Stimulated activated CD8-positive, alpha-beta memory T cell treated with anti-CD3 and anti-CD28 coated beads, Interleukin-4, amount 100 ng/mL, for 4 hours (primary cell): ENCODE results near the gene CCM2.
A peak's percentile ranks its signal among the peaks of the same experiment; 100 is the strongest.
"Not testable (repeated sequence)": the region's sequence is repeated elsewhere in the genome, so short reads cannot be mapped to it uniquely, and the experiment has no call there.

Experiments used
- DNase-seq, 2 donors: peaks; one replicate each; pipeline ENCODE4 v3.0.0-alpha.2; 2020; ENCODE audit warnings: low read depth in 2 of 2, low spot score in 1 of 2

The CCM2 gene

DNA sequence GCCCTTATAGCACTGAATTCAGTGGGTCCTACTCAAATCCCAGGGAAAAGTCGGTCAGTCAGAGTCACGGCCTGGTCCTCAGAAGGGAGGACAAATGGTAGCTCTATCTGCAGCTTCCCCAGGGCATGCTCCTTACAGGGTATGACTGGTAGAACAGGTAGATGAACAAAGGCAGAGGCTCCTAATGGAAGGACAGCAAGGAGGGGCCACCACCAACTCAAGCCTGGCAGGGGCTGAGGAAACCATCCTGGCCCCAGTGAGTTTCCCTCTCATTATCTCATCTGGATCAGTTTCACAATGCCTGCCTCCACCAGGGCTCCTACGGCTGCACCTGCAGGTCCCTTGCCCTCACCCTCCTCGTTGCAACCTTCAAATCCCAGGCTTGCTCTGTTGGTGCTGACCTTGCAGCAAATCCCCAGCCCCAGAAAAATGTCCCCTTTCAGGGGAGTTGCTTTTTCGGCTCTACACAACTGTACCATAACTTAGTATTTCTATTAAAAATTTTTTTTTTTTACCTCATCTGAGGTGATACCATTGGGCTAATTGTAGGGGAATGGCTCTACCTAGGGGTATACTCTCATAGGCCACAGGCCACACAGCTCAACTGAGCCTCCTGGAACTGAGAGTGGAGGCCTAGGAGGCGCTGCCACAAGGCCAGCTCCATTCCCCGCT is 18.8 kb upstream of the CCM2 start:
- DNase-seq: no peak

GRCh38 chr7:44982535-44982923 is 17.5 kb upstream of the CCM2 start:
- no peak for DNase-seq

DNA sequence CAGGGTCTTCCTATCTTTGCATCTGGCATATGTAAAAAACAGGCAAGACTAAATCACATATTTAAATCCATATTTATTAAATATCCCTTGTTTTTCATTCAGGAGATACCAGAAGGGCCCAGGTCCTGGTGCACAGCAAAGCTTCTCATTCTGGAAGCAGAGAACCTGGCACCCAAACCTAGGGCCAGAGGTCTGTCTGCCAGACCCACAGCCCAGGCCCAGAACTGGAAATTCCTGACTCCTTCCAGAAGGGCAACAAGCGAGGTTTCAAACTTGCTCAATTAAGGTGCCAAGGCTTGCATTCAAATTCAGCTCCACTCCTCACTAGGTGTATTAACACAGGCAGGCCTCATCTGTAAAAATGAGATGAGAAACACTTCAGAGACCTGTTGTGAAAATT is 17.0 kb upstream of the CCM2 start:
- no peak for DNase-seq

DNA sequence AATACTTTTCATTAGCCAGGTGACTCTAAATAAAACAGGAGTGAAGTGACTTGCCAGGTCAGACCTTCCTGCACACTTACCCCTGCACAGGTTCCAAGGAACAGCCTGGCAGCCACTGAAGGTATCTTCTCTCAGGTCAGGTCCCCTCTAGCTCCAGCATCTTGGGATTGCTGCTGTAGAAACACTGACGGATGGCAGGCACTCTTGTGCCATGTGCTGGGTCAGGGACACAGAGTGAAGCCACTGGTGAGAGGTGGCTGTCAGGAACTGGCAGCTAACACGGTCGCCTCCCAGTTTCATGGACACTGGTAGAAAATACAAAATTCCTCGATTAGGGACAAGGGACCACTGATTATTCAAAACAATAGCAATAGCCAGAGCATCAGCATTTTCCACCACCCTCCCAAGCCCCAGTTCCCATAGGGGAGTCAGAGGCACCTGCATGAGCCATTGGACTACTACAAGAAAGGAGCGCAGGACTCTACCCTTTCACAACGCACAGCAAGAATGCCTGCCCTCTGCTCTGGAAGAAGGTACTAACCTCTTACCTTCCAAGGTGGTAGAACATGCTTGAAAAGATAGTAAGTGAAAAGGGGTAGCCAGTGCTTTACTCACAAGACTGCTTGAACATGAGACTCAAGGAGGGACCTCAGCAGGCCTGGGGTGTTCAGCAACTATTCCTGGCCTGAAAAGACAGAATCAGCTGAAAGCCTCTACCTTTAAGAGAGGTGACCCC is 16.1 kb upstream of the CCM2 start:
- DNase-seq: no peak

- no peak for DNase-seq
These were observed 15.6 kb upstream of the CCM2 start for GRCh38 chr7:44984478-44984758.

- no peak for DNase-seq
These were observed 14.8 kb upstream of the CCM2 start for GRCh38 chr7:44985033-44985695.

DNA sequence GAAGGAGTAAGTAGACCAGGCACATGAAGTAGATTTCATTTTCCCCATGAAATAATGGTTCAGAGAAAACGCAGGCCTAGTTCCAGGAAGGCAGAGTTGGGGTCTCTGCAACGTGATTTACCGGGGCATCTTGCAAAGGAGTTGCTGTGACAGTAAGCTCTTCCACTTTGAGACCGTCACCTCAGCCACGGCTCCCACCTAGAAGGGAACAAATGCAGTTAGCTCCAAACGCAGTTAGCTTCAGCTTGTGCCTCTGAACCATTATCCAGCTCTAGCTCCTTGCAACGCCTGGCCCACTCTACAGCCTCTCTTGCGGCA is 14.1 kb upstream of the CCM2 start:
- DNase-seq: no peak

GRCh38 chr7:44986218-44987053 is 13.6 kb upstream of the CCM2 start:
- peak; percentile 90 to 95 for DNase-seq

GRCh38 chr7:44987457-44987856 is 12.5 kb upstream of the CCM2 start:
- no peak for DNase-seq

- no peak for DNase-seq
These were observed 12.0 kb upstream of the CCM2 start for GRCh38 chr7:44987996-44988395.

DNA sequence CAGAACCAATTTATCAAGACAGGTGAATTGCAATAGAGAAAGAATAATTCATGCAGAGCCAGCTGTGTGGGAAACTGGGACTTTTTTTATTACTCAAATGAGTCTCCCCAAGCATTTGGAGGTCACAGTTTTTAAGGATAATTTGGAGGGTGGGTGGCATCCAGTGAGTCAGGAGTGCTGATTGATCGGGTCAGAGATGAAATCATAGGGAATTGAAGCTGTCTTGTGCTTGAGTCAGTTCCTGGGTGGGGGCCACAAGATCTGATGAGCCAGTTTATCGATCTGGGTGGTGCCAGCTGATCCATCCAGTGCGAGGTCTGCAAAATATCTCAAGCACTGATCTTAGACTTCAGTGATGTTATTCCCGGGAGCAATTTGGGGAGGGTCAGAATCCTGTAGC is 11.3 kb upstream of the CCM2 start:
- DNase-seq: no peak

GRCh38 chr7:44989132-44989531 is 10.9 kb upstream of the CCM2 start:
- no peak for DNase-seq

GRCh38 chr7:44990109-44991023 is 9.6 kb upstream of the CCM2 start:
- no peak for DNase-seq

DNA sequence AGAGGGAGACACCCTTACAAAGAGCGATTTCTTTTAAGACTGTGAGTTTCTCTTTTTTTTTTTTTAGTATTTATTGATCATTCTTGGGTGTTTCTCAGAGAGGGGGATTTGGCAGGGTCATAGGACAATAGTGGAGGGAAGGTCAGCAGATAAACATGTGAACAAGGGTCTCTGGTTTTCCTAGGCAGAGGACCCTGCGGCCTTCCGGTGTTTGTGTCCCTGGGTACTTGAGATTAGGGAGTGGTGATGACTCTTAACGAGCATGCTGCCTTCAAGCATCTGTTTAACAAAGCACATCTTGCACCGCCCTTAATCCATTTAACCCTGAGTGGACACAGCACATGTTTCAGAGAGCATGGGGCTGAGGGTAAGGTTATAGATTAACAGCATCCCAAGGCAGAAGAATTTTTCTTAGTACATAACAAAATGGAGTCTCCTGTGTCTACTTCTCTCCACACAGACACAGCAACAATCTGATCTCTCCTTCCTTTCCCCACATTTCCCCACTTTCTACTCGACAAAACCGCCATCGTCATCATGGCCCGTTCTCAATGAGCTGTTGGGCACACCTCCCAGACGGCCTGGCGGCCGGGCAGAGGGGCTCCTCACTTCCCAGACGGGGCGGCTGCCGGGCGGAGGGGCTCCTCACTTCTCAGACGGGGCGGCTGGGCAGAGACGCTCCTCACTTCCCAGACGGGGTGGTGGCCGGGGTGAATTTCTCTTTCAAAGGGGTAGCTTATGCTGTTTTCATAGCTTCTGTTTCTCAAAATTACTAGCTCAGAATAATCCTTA is 7.8 kb upstream of the CCM2 start:
- DNase-seq: not testable (repeated sequence)

DNA sequence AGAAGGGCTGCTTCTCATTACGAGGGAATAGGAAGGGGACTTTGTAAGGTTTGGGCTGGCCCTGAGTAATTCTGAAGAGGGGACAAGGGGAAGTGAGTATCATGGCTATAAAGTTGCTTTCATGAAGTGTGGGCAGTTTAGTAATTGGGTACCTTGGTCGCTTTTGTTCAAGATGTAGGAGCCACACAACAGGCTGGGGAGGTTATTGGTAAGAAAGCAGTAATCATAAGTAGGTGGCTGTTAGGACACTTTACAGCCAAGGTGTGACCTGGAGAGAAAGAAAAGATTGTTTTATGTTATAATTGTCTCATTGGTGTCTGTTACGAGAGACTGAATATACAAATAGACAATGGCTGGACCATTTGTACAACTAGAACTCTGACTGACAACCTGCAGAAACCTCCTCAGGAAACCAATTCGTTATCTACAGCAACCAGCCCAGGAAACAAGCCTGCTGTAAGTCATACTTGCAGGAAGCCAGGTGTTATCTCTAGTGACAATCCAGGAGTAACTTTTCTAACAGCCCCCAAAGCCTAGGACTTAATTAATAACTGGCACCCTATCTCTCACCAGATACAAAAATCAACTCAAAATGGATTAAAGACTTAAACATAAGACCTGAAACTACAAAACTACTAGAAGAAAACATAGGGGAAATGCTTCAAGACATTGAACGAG is 5.0 kb upstream of the CCM2 start:
- no peak for DNase-seq

- no peak for DNase-seq
These were observed 4.2 kb upstream of the CCM2 start for GRCh38 chr7:44995555-44996493.

- DNase-seq: no peak
These were observed 1.7 kb upstream of the CCM2 start for GRCh38 chr7:44998153-44998871.
